K562 (cell line): ENCODE data around the gene DOK4. TPM values are rescaled to one million over a fixed set of nuclear protein-coding genes. Genes with fewer than 3 reads are reported as not detected.
A peak's percentile ranks its signal among the peaks of the same experiment; 100 is the strongest.

Experiments used
- ATAC-seq: fragments of 200-7000 bp; cut with Tn5 transposase; 3 replicates; pipeline ENCODE4 v1.9.1; 2020; ENCODE audit warnings: moderate library complexity
- BruUV-seq: library from RNA; stranded (reverse); fragments of 400-500 nt; replicated peaks from 2 replicates; lab custom pipeline; 2021; lab: Mats Ljungman, UMichigan
- CTCF ChIA-PET: fragments of 300-600 bp; formaldehyde crosslinking; extraction: SDS; loops from one replicate; lab custom pipeline; 2021; ENCODE audit warnings: low intra/inter-chr PET ratio; lab: Yijun Ruan, JAX
- POLR2A ChIA-PET: fragments of 300-600, 350-650 bp; sonication (Branson Sonifier 250); formaldehyde crosslinking; extraction: SDS; loops from one replicate; lab custom pipeline; 2021; ENCODE audit warnings: antibody characterized with exemption, inconsistent platforms; lab: Yijun Ruan, JAX
- DNase-seq, 4 experiments: peaks; one replicate each; pipeline versions ENCODE4 v3.0.0 to v3.0.0-alpha.2; 2011 to 2018; ENCODE audit warnings: low spot score in 3 of 4, mixed read lengths in 3 of 4; ENCODE audit errors: extremely low read depth in 1 of 4
- FAIRE-seq: peaks from 2 replicates; lab custom pipeline; 2011; peaks lifted over from hg19 to GRCh38; lab: Jason Lieb, UNC
- H2AFZ ChIP-seq: 2 replicates; pipeline ENCODE4 v1.6.0; 2011; ENCODE audit warnings: low read depth, low read length, control low read depth, inconsistent platforms
- H3K27ac ChIP-seq: fragments of 200-600 bp; 3 replicates; pipeline ENCODE4 v1.8.0; 2011; ENCODE audit warnings: low read depth, mild to moderate bottlenecking, control low read depth, inconsistent platforms, low read length, moderate library complexity, mixed read lengths; ENCODE audit errors: extremely low read depth
- H3K27me3 ChIP-seq, 2 experiments: fragments of 300-600 bp in 1 of 2; 2 replicates in 1 of 2; 3 replicates in 1 of 2; pipeline versions ENCODE4 v1.6.0 to v1.8.0; 2011; ENCODE audit warnings: inconsistent platforms in 2 of 2, low read length in 2 of 2, mild to moderate bottlenecking in 1 of 2, mixed read lengths in 1 of 2, moderate library complexity in 1 of 2; ENCODE audit not compliant: control insufficient read depth in 2 of 2, insufficient read depth in 2 of 2
- H3K36me3 ChIP-seq: fragments of 300-600 bp; 3 replicates; pipeline ENCODE4 v1.8.0; 2011; ENCODE audit warnings: mild to moderate bottlenecking, low read length, inconsistent platforms; ENCODE audit not compliant: control insufficient read depth, insufficient read depth
- H3K4me1 ChIP-seq, 2 experiments: fragments of 200-600 bp in 1 of 2; replicated peaks in 1 of 2; 2 replicates in 1 of 2; 3 replicates in 1 of 2; pipeline versions ENCODE4 v1.5.1 to v1.8.0; 2011; ENCODE audit warnings: inconsistent platforms in 2 of 2, low read length in 2 of 2, mild to moderate bottlenecking in 1 of 2, mixed read lengths in 1 of 2, moderate library complexity in 1 of 2; ENCODE audit not compliant: control insufficient read depth in 2 of 2, insufficient read depth in 2 of 2
- H3K4me2 ChIP-seq: 2 replicates; pipeline ENCODE4 v1.6.1; 2011; ENCODE audit warnings: low read length, control low read depth, inconsistent platforms, mixed read lengths; ENCODE audit not compliant: insufficient read depth
- H3K4me3 ChIP-seq: fragments of 200-600 bp; sonication (generic), shearing (Covaris generic); 2 replicates; pipeline ENCODE4 v1.5.1; 2016; ENCODE audit warnings: control low read depth, inconsistent platforms
- H3K79me2 ChIP-seq: fragments of 200-600 bp; 3 replicates; pipeline ENCODE4 v1.8.0; 2011; ENCODE audit warnings: low read length, inconsistent platforms; ENCODE audit not compliant: control insufficient read depth, insufficient read depth
- H3K9ac ChIP-seq, 2 experiments: 2 replicates each; pipeline versions ENCODE4 v1.6.0 to v1.6.1; 2011; ENCODE audit warnings: low read depth in 2 of 2, low read length in 2 of 2, control low read depth in 1 of 2, inconsistent platforms in 1 of 2, mild to moderate bottlenecking in 1 of 2, mixed read lengths in 1 of 2; ENCODE audit not compliant: insufficient read depth in 1 of 2
- H3K9me1 ChIP-seq: one replicate; pipeline ENCODE4 v1.6.0; 2011; ENCODE audit warnings: inconsistent platforms, mild to moderate bottlenecking, low read length, moderate library complexity; ENCODE audit not compliant: control insufficient read depth, insufficient read depth
- H3K9me3 ChIP-seq: replicated peaks from 2 replicates; pipeline ENCODE4 v1.5.1; 2011; ENCODE audit warnings: low read depth, low read length, inconsistent platforms; ENCODE audit not compliant: control insufficient read depth, insufficient read depth
- H4K20me1 ChIP-seq: replicated peaks from 2 replicates; pipeline ENCODE4 v1.6.1; 2011; ENCODE audit warnings: low read length, inconsistent platforms, mixed read lengths; ENCODE audit not compliant: control insufficient read depth, insufficient read depth
- ATF7 ChIP-seq: fragments of 450-650 bp; IDR thresholded peaks from 2 replicates; pipeline ENCODE4 v1.7.1; 2014; ENCODE audit warnings: mild to moderate bottlenecking, moderate library complexity
- NFIC ChIP-seq: fragments of 450-650 bp; IDR thresholded peaks from 2 replicates; pipeline ENCODE4 v1.6.1; 2017; ENCODE audit warnings: mild to moderate bottlenecking, inconsistent platforms
- PHB2 ChIP-seq: fragments of 450-650 bp; IDR thresholded peaks from 2 replicates; pipeline ENCODE4 v1.6.1; 2017; ENCODE audit warnings: low read depth
- WGBS: fragments of 100-300 bp; shearing (Covaris generic); methylation state at CpG from one replicate; pipeline ENCODE4 v1.1.6; 2016; ENCODE audit warnings: low coverage, mixed read lengths; ENCODE audit not compliant: insufficient coverage; ENCODE audit errors: missing lambda C conversion rate; 5-methylcytosine and 5-hydroxymethylcytosine counted together
- in situ Hi-C: fragments of 300-500 bp; cut with MboI; formaldehyde crosslinking; loops from 4 replicates; pipeline ENCODE4 v1.15.0; 2018; ENCODE audit warnings: inconsistent platforms, mixed read lengths
- intact Hi-C: fragments of 100-400 bp; cut with micrococcal nuclease; formaldehyde crosslinking; loops from 2 replicates; pipeline ENCODE4 v1.14.2; 2022
- polyA plus RNA-seq, 8 experiments: library from polyadenylated mRNA; depleted of rRNA in 4 of 8; stranded (reverse) in 5 of 8; unstranded in 3 of 8; fragments of >200 nt; fragmentation: Nextera tagmentation in 2 of 8; fragmentation: Illumina TruSeq in 1 of 8; extraction: Ambion mirVana in 2 of 8; extraction: Trizol in 1 of 8; gene quantifications; 2 replicates each; pipeline versions ENCODE4 v1.2.1 to v1.2.3, GENCODE V29; 2011 to 2014; ENCODE audit warnings: inconsistent platforms in 1 of 8, missing spikeins in 1 of 8
- total RNA-seq, 7 experiments: library from RNA; depleted of rRNA in 6 of 7; stranded (reverse); fragments of >200 nt in 6 of 7; fragmentation: Illumina TruSeq in 2 of 7; extraction: Trizol in 2 of 7; gene quantifications; 2 replicates each; pipeline versions ENCODE4 v1.2.1 to v1.2.3, GENCODE V29; 2011 to 2021; ENCODE audit warnings: low replicate concordance in 1 of 7
- TF ChIP-seq, protein P1 (sequence below): fragments of 250-450 bp; sonication (Bioruptor Pico); IDR thresholded peaks from 2 replicates; pipeline ENCODE4 v1.4.0; 2020; ENCODE audit warnings: mild to moderate bottlenecking, moderate library complexity

The DOK4 gene
- total and polyA plus RNA-seq, 9 of the 15 experiments (the other 6 are each of a cell fraction or from before 2014, with no cell fraction given): 0.10 to 14.4 (median 8.3) TPM

GRCh38 chr16:57533431-57534336 lies 47.4 kb upstream of the DOK4 start:
- peak in 1 of 4 experiments; percentile 6 for DNase-seq
- Histone ChIP-seq H3K9me1 (no peaks in the 10 kb centered on the region), H3K4me2 (no peak overlapping the region), H3K9ac (peak overlapping the region in 1 of 2 experiments; percentile 42; a peak in 2 of 4 replicates), H3K4me1 (peaks cover 34 to 59% of the 10 kb centered on the region in 2 experiments), H3K4me3 (no peak overlapping the region), H3K27me3 (no peaks in the 10 kb centered on the region; a peak in 1 of 5 replicates), H4K20me1 (no peaks in the 10 kb centered on the region), H3K9me3 (no peaks in the 10 kb centered on the region), H2AFZ (no peak overlapping the region), H3K36me3 (no peaks in the 10 kb centered on the region), H3K79me2 (no peaks in the 10 kb centered on the region), H3K27ac (no peak overlapping the region)
- in situ Hi-C loops: no loop called here
- POLR2A ChIA-PET: no interaction called here
- 61% methylated on average over 15 of the region's 19 CpGs for WGBS
- no peak for FAIRE-seq
- TF ChIP-seq NFIC: peak; percentile 86
- no peak for TF ChIP-seq PHB2
- no peak for TF ChIP-seq ATF7
- TF ChIP-seq, protein P1, sequence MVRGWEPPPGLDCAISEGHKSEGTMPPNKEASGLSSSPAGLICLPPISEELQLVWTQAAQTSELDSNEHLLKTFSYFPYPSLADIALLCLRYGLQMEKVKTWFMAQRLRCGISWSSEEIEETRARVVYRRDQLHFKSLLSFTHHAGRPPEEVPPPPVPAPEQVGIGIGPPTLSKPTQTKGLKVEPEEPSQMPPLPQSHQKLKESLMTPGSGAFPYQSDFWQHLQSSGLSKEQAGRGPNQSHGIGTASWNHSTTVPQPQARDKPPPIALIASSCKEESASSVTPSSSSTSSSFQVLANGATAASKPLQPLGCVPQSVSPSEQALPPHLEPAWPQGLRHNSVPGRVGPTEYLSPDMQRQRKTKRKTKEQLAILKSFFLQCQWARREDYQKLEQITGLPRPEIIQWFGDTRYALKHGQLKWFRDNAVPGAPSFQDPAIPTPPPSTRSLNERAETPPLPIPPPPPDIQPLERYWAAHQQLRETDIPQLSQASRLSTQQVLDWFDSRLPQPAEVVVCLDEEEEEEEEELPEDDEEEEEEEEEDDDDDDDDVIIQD: no peak
- TSS peak; percentile 34 for BruUV-seq
- CTCF ChIA-PET: no interaction called here
- ATAC-seq: no peak
- intact Hi-C loops: no loop called here
